KMS-11 (cell line): Measurements from ENCODE around the gene ACTG2.

Experiments used
- H2AFZ ChIP-seq: fragments of 200-600 bp; sonication (generic); 2 replicates; pipeline ENCODE4 v1.6.1; 2016; ENCODE audit warnings: antibody characterized with exemption, mixed run types, low read depth
- H3K27ac ChIP-seq: fragments of 200-600 bp; sonication (generic); 2 replicates; pipeline ENCODE4 v1.6.1; 2016; ENCODE audit warnings: mild to moderate bottlenecking, mixed run types
- H3K27me3 ChIP-seq: fragments of 200-600 bp; sonication (generic); 2 replicates; pipeline ENCODE4 v1.6.1; 2017; ENCODE audit warnings: mild to moderate bottlenecking, low read depth, mixed run types, moderate library complexity; ENCODE audit not compliant: insufficient read depth
- H3K36me3 ChIP-seq: fragments of 200-600 bp; sonication (generic); 2 replicates; pipeline ENCODE4 v1.6.1; 2017; ENCODE audit warnings: mild to moderate bottlenecking, mixed run types; ENCODE audit not compliant: insufficient read depth
- H3K4me1 ChIP-seq: fragments of 200-600 bp; sonication (generic); 2 replicates; pipeline ENCODE4 v1.6.1; 2016; ENCODE audit warnings: mild to moderate bottlenecking, low read depth, mixed run types; ENCODE audit not compliant: poor library complexity, severe bottlenecking
- H3K4me2 ChIP-seq: fragments of 200-600 bp; sonication (generic); 2 replicates; pipeline ENCODE4 v1.7.0; 2016; ENCODE audit warnings: mild to moderate bottlenecking, mixed run types
- H3K4me3 ChIP-seq: fragments of 200-600 bp; sonication (generic); IDR thresholded peaks from 2 replicates; pipeline ENCODE4 v1.6.1; 2017; ENCODE audit warnings: low read depth, low read length, mixed read lengths; ENCODE audit not compliant: insufficient read depth
- H3K79me2 ChIP-seq: fragments of 200-600 bp; sonication (generic); 2 replicates; pipeline ENCODE4 v1.6.1; 2016; ENCODE audit warnings: low read depth, mixed run types; ENCODE audit not compliant: insufficient read depth
- H3K9ac ChIP-seq: fragments of 200-600 bp; sonication (generic); 2 replicates; pipeline ENCODE4 v1.6.1; 2016; ENCODE audit warnings: mild to moderate bottlenecking, mixed run types
- H4K20me1 ChIP-seq: fragments of 200-600 bp; sonication (generic); 2 replicates; pipeline ENCODE4 v1.6.1; 2016; ENCODE audit warnings: mild to moderate bottlenecking, mixed run types; ENCODE audit not compliant: insufficient read depth
- CTCF ChIP-seq: fragments of 200-600 bp; sonication (generic); conservative IDR thresholded peaks from 2 replicates; pipeline ENCODE4 v1.6.1; 2017; ENCODE audit warnings: low read depth, mild to moderate bottlenecking, antibody characterized with exemption, low read length, moderate library complexity, mixed read lengths

Gene ACTG2

GRCh38 chr2:73925853-73926492 lies 33.2 kb downstream of the ACTG2 start:
- peak overlapping the region; percentile 91; the same call in 1 of the 2 replicates for H3K9ac ChIP-seq
- H2AFZ ChIP-seq: peak overlapping the region; percentile 71
- H3K4me1 ChIP-seq: peaks cover 26% of the 10 kb centered on the region
- peak overlapping the region; percentile 67 for H3K4me2 ChIP-seq
- no peak overlapping the region for H3K4me3 ChIP-seq
- no peaks in the 10 kb centered on the region for H4K20me1 ChIP-seq
- H3K27ac ChIP-seq: peak overlapping the region; percentile 11; the same call in 1 of the 2 replicates
- no peaks in the 10 kb centered on the region for H3K36me3 ChIP-seq
- TF ChIP-seq CTCF: no peak
- peaks cover 40% of the 10 kb centered on the region for H3K79me2 ChIP-seq
- H3K27me3 ChIP-seq: no peaks in the 10 kb centered on the region

DNA sequence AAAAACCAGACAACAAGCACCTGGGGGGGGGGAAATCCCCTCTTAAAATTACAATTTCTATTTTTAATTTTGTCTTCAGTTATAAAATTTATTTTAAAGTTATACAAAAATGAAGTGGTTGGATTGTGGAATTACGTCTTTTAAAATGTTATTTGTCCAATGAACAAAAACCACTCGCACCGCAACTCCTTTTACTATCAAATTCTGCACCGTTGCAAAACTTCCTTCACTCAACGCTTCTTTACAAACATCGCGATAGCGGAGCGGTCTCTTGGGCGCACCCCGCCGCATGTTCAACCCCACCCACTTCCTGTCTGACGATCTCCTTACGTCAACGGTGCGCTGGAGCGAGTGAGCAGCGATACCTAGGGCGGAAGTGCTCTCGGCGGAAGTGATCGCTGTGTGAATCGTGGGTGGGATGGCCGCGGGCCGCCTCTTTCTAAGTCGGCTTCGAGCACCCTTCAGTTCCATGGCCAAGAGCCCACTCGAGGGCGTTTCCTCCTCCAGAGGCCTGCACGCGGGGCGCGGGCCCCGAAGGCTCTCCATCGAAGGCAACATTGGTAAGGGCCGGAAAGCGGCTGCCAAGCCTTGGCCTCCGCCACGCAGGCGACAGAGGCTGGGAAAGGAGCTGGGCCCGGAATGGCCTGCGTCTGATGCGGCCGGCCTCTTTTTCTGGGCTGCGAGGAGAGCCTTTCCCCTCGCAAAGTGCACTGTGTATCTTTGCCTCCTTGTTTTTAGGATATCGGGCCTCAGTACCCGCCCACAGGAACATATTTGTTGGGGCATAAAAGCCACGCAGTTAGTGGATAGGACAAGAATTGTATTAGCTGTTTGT lies 33.9 kb downstream of the ACTG2 start, which contains the start of gene DGUOK:
TSS of gene DGUOK (plus strand) at position 388 of the 835 bp plus-strand sequence. CDS start at position 419, 31 bp downstream.
- H3K4me1 ChIP-seq: peaks cover 26% of the 10 kb centered on the region
- no peak for TF ChIP-seq CTCF
- H4K20me1 ChIP-seq: no peaks in the 10 kb centered on the region; the same call in 1 of the 2 replicates
- H2AFZ ChIP-seq: peak within 1 kb of the TSS; percentile 71
- peaks cover 47% of the 10 kb centered on the region for H3K79me2 ChIP-seq
- H3K9ac ChIP-seq: peak within 1 kb of the TSS; percentile 91
- H3K36me3 ChIP-seq: no peaks in the 10 kb centered on the region
- H3K27ac ChIP-seq: peak within 1 kb of the TSS; percentile 76
- peak within 1 kb of the TSS; percentile 91 for H3K4me2 ChIP-seq
- H3K4me3 ChIP-seq: peak within 1 kb of the TSS; percentile 93
- no peaks in the 10 kb centered on the region for H3K27me3 ChIP-seq

DNA sequence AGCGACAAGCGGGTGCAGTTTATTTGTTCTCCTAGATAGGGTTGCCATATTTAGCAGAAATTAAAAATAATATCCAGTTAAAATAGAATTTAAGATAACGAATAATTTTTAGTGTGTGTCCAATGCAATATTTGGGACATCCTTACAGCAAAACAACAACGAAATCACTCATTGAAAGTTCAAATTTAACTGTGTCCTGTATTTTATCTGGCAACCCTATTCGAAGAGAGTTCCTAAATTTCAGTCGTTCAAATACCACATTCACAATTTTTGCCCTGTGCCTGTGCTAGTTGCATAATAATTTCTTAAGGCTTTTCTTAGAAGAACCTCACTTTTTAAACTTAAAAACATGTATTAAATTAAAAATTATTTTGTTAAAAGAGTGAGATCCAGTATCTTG lies 34.5 kb downstream of the ACTG2 start:
- TF ChIP-seq CTCF: no peak
- Histone ChIP-seq H3K9ac (peak overlapping the region; percentile 91), H3K4me3 (peak overlapping the region; percentile 93), H2AFZ (peak overlapping the region; percentile 71), H3K4me1 (peaks cover 26% of the 10 kb centered on the region), H3K27ac (peak overlapping the region; percentile 76), H3K4me2 (peak overlapping the region; percentile 91), H3K79me2 (peaks cover 52% of the 10 kb centered on the region), H3K27me3 (no peaks in the 10 kb centered on the region), H4K20me1 (no peaks in the 10 kb centered on the region; the same call in 1 of the 2 replicates), H3K36me3 (no peaks in the 10 kb centered on the region)

DNA sequence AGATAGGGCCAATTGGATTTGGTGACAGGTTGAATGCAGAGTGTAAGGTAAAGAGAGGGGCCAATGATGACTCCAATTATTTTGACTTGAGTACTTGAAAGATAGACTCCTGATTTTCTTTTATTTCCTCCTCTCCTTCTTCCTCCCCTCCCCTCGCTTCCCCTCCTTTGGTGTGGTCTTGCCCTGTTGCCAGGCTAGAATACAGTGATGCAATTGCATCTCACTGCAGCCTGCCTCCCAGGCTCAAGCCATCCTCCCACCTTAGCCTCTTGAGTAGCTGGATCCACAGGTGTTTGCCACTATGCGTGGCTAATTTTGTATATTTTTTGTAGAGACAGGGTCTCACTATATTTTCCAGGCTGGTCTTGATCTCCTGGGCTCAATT lies 36.1 kb downstream of the ACTG2 start:
- peaks cover 58% of the 10 kb centered on the region for H3K79me2 ChIP-seq

More for the DNA sequence above, 36.1 kb downstream of the ACTG2 start:
- Histone ChIP-seq H3K4me1 (peaks cover 26% of the 10 kb centered on the region), H2AFZ (no peak overlapping the region), H3K4me2 (no peak overlapping the region; the same call in 1 of the 2 replicates), H3K4me3 (no peak overlapping the region), H3K36me3 (no peaks in the 10 kb centered on the region), H3K27ac (no peak overlapping the region), H3K9ac (no peak overlapping the region), H4K20me1 (no peaks in the 10 kb centered on the region; the same call in 1 of the 2 replicates), H3K27me3 (no peaks in the 10 kb centered on the region)
- TF ChIP-seq CTCF: no peak
